Measurements from ENCODE around the gene FUT1. TPM values are rescaled to one million over a fixed set of nuclear protein-coding genes. Genes with fewer than 3 reads are reported as not detected.

The FUT1 gene
- total RNA-seq, 1 experiment from 2014 or later = 0.06 TPM

GRCh38 chr19:48734625-48735024 lies 17.8 kb downstream of the FUT1 start:
- no TSS peak for BruUV-seq (replicated peaks)
- peak overlapping the region; percentile 43 for H3K4me3 ChIP-seq (ENCODE audit: low read depth, low read length, poor library complexity, severe bottlenecking)
- intact Hi-C loops (cut with micrococcal nuclease; ENCODE audit: unreplicated experiment) = loop anchor here (5.0 kb wide), 1 partner anchor 87 kb away; the partner anchor contains the start of gene CA11
- no peaks in the 10 kb centered on the region for H3K9me3 ChIP-seq (ENCODE audit: low read depth, low read length, poor library complexity, severe bottlenecking)
- no peaks in the 10 kb centered on the region for H3K27me3 ChIP-seq (replicated peaks; ENCODE audit: insufficient read depth, low read depth, low read length, poor library complexity)
- H3K4me1 ChIP-seq (ENCODE audit: insufficient read depth, low read length, poor library complexity, severe bottlenecking) = peaks cover 11% of the 10 kb centered on the region
- H3K36me3 ChIP-seq (ENCODE audit: insufficient read depth, low read length, poor library complexity, severe bottlenecking) = no peaks in the 10 kb centered on the region
- DNase-seq (ENCODE audit: low spot score) = no peak
- CTCF ChIA-PET = interaction anchor here (0.7 kb wide), 1 partner anchor 836 kb away, joined by 3 read pairs; no protein-coding TSS in a partner anchor
- TF ChIP-seq EZH2 (IDR thresholded peaks at IDR 0.05; ENCODE audit: borderline replicate concordance, low read depth, low read length, poor library complexity, severe bottlenecking) (no peak), CTCF (conservative IDR thresholded peaks at IDR 0.05; ENCODE audit: low read depth, low read length) (no peak)
- H3K27ac ChIP-seq (ENCODE audit: low read depth, low read length, poor library complexity, severe bottlenecking) = no peak overlapping the region
- POLR2A ChIA-PET (ENCODE audit: low non-redundant PET) = no interaction called here

GRCh38 chr19:48731452-48731851 lies 21.0 kb downstream of the FUT1 start:
- no peak for TF ChIP-seq EZH2 (IDR thresholded peaks at IDR 0.05; ENCODE audit: borderline replicate concordance, low read depth, low read length, poor library complexity, severe bottlenecking)
- no peak for TF ChIP-seq CTCF (conservative IDR thresholded peaks at IDR 0.05; ENCODE audit: low read depth, low read length)
- no peak for DNase-seq (ENCODE audit: low spot score)
- CTCF ChIA-PET = no interaction called here
- Histone ChIP-seq H3K27ac (ENCODE audit: low read depth, low read length, poor library complexity, severe bottlenecking) (no peak overlapping the region), H3K27me3 (replicated peaks; ENCODE audit: insufficient read depth, low read depth, low read length, poor library complexity) (no peaks in the 10 kb centered on the region), H3K4me3 (ENCODE audit: low read depth, low read length, poor library complexity, severe bottlenecking) (no peak overlapping the region), H3K4me1 (ENCODE audit: insufficient read depth, low read length, poor library complexity, severe bottlenecking) (peaks cover 3% of the 10 kb centered on the region), H3K9me3 (ENCODE audit: low read depth, low read length, poor library complexity, severe bottlenecking) (no peaks in the 10 kb centered on the region), H3K36me3 (ENCODE audit: insufficient read depth, low read length, poor library complexity, severe bottlenecking) (no peaks in the 10 kb centered on the region)
- POLR2A ChIA-PET (ENCODE audit: low non-redundant PET) = interaction anchor here (0.6 kb wide), 1 partner anchor 136 kb away, joined by 4 read pairs; no protein-coding TSS in a partner anchor
- no TSS peak for BruUV-seq (replicated peaks)
- intact Hi-C loops (cut with micrococcal nuclease; ENCODE audit: unreplicated experiment) = no loop called here

GRCh38 chr19:48728911-48729664 lies 23.4 kb downstream of the FUT1 start:
- intact Hi-C loops (cut with micrococcal nuclease; ENCODE audit: unreplicated experiment) = no loop called here
- no peak overlapping the region for H3K27ac ChIP-seq (ENCODE audit: low read depth, low read length, poor library complexity, severe bottlenecking)
- no peaks in the 10 kb centered on the region for H3K9me3 ChIP-seq (ENCODE audit: low read depth, low read length, poor library complexity, severe bottlenecking)
- H3K36me3 ChIP-seq (ENCODE audit: insufficient read depth, low read length, poor library complexity, severe bottlenecking) = no peaks in the 10 kb centered on the region
- DNase-seq (ENCODE audit: low spot score) = no peak
- POLR2A ChIA-PET (ENCODE audit: low non-redundant PET) = interaction anchor here (0.6 kb wide), 1 partner anchor 15 kb away, joined by 10 read pairs; no protein-coding TSS in a partner anchor
- H3K4me3 ChIP-seq (ENCODE audit: low read depth, low read length, poor library complexity, severe bottlenecking) = no peak overlapping the region
- BruUV-seq (replicated peaks) = no TSS peak
- TF ChIP-seq CTCF (conservative IDR thresholded peaks at IDR 0.05; ENCODE audit: low read depth, low read length) (no peak), EZH2 (IDR thresholded peaks at IDR 0.05; ENCODE audit: borderline replicate concordance, low read depth, low read length, poor library complexity, severe bottlenecking) (no peak)
- H3K4me1 ChIP-seq (ENCODE audit: insufficient read depth, low read length, poor library complexity, severe bottlenecking) = peaks cover 22% of the 10 kb centered on the region
- no peaks in the 10 kb centered on the region for H3K27me3 ChIP-seq (replicated peaks; ENCODE audit: insufficient read depth, low read depth, low read length, poor library complexity)
- CTCF ChIA-PET = no interaction called here

All from A673 (cell line).